Trophoblast cell (in vitro differentiated cells and primary cell): ENCODE results near the gene PRR12.

Experiments
- DNase-seq, 2 donors: peaks; one replicate each; pipeline ENCODE4 v3.0.0-alpha.2; 2016
- H2AFZ ChIP-seq: 2 replicates; pipeline ENCODE4 v1.6.1; 2013; ENCODE audit warnings: low read length, moderate library complexity, mild to moderate bottlenecking; ENCODE audit not compliant: insufficient read depth, poor library complexity
- H2AK5ac ChIP-seq: 2 replicates; pipeline ENCODE4 v1.6.1; 2013; ENCODE audit warnings: mild to moderate bottlenecking, low read length
- H2BK120ac ChIP-seq: 2 replicates; pipeline ENCODE4 v1.6.1; 2013; ENCODE audit warnings: low read length, mild to moderate bottlenecking, moderate library complexity; ENCODE audit not compliant: insufficient read depth, poor library complexity
- H2BK12ac ChIP-seq: 2 replicates; pipeline ENCODE4 v1.6.1; 2013; ENCODE audit warnings: mild to moderate bottlenecking, low read length, moderate library complexity
- H2BK5ac ChIP-seq: 2 replicates; pipeline ENCODE4 v1.6.1; 2013; ENCODE audit warnings: low read length, low read depth, moderate library complexity, mild to moderate bottlenecking; ENCODE audit not compliant: poor library complexity
- H3K14ac ChIP-seq: 2 replicates; pipeline ENCODE4 v1.6.1; 2013; ENCODE audit warnings: mild to moderate bottlenecking, low read length
- H3K18ac ChIP-seq: 2 replicates; pipeline ENCODE4 v1.6.1; 2013; ENCODE audit warnings: mild to moderate bottlenecking, low read length
- H3K23ac ChIP-seq: 2 replicates; pipeline ENCODE4 v1.6.1; 2013; ENCODE audit warnings: low read length
- H3K27ac ChIP-seq: 2 replicates; pipeline ENCODE4 v1.5.1; 2013; ENCODE audit warnings: low read depth, mild to moderate bottlenecking, inconsistent platforms, low read length, moderate library complexity
- H3K27me3 ChIP-seq: 2 replicates; pipeline ENCODE4 v1.6.1; 2013; ENCODE audit warnings: inconsistent platforms, mild to moderate bottlenecking, low read length, moderate library complexity; ENCODE audit not compliant: insufficient read depth
- H3K36me3 ChIP-seq, 2 experiments: 1 replicate in 1 of 2; 2 replicates in 1 of 2; pipeline ENCODE4 v1.6.1; 2013; ENCODE audit warnings: low read length in 2 of 2, mild to moderate bottlenecking in 2 of 2, moderate library complexity in 1 of 2; ENCODE audit not compliant: insufficient read depth in 2 of 2, control insufficient read depth in 1 of 2
- H3K4ac ChIP-seq: 2 replicates; pipeline ENCODE4 v1.6.1; 2013; ENCODE audit warnings: low read depth, mild to moderate bottlenecking, low read length, moderate library complexity
- H3K4me1 ChIP-seq, 2 experiments: 1 replicate in 1 of 2; 2 replicates in 1 of 2; pipeline ENCODE4 v1.6.1; 2013; ENCODE audit warnings: low read length in 2 of 2, mild to moderate bottlenecking in 2 of 2, moderate library complexity in 1 of 2; ENCODE audit not compliant: insufficient read depth in 2 of 2, control insufficient read depth in 1 of 2
- H3K4me2 ChIP-seq: 2 replicates; pipeline ENCODE4 v1.6.1; 2013; ENCODE audit warnings: inconsistent platforms, mild to moderate bottlenecking, low read length, moderate library complexity
- H3K4me3 ChIP-seq: 2 replicates; pipeline ENCODE4 v1.5.1; 2013; ENCODE audit warnings: mild to moderate bottlenecking, low read depth, low read length, inconsistent platforms
- H3K79me1 ChIP-seq: one replicate; pipeline ENCODE4 v1.6.1; 2013; ENCODE audit warnings: low read length
- H3K79me2 ChIP-seq: 2 replicates; pipeline ENCODE4 v1.6.1; 2013; ENCODE audit warnings: low read length, mild to moderate bottlenecking; ENCODE audit not compliant: control insufficient read depth, insufficient read depth, poor library complexity
- H3K9ac ChIP-seq: 2 replicates; pipeline ENCODE4 v1.6.1; 2013; ENCODE audit warnings: mild to moderate bottlenecking, low read length
- H3K9me3 ChIP-seq: 2 replicates; pipeline ENCODE4 v1.6.1; 2013; ENCODE audit warnings: low read depth, mild to moderate bottlenecking, control low read depth, inconsistent platforms, low read length; ENCODE audit not compliant: insufficient read depth
- H4K12ac ChIP-seq: 2 replicates; pipeline ENCODE4 v1.6.1; 2013; ENCODE audit warnings: low read depth, mild to moderate bottlenecking, low read length, moderate library complexity
- H4K8ac ChIP-seq: 2 replicates; pipeline ENCODE4 v1.6.1; 2013; ENCODE audit warnings: low read depth, mild to moderate bottlenecking, low read length, moderate library complexity
- H4K91ac ChIP-seq: one replicate; pipeline ENCODE4 v1.6.1; 2013; ENCODE audit warnings: low read depth, mild to moderate bottlenecking, low read length, moderate library complexity
- WGBS: extraction: QIAGEN DNeasy Blood & Tissue Kit; methylation state at CpG from one replicate; pipeline ENCODE4 v1.1.7; 2013; ENCODE audit warnings: missing lambda C conversion rate; ENCODE audit not compliant: insufficient read length, insufficient coverage; ENCODE audit errors: extremely low coverage; 5-methylcytosine and 5-hydroxymethylcytosine counted together

PRR12 gene

GRCh38 chr19:49601482-49602038 is 10.6 kb downstream of the PRR12 start:
- WGBS: no CpG with 5 or more reads among the region's 38 CpGs
- no peak for DNase-seq
- Histone ChIP-seq H4K12ac (no peak overlapping the region), H3K79me2 (peaks cover 2% of the 10 kb centered on the region), H2AK5ac (no peak overlapping the region), H3K4ac (no peak overlapping the region), H3K23ac (no peak overlapping the region), H3K36me3 (peaks cover 81 to 83% of the 10 kb centered on the region in 2 experiments), H3K14ac (no peak overlapping the region), H2BK120ac (no peak overlapping the region), H4K8ac (no peak overlapping the region), H3K4me1 (no peaks in the 10 kb centered on the region), H2AFZ (no peak overlapping the region), H3K18ac (no peak overlapping the region), H3K9ac (no peak overlapping the region), H3K27ac (no peak overlapping the region), H3K4me2 (no peak overlapping the region), H3K9me3 (no peaks in the 10 kb centered on the region), H2BK12ac (no peak overlapping the region), H2BK5ac (no peak overlapping the region), H3K4me3 (no peak overlapping the region), H3K79me1 (no peaks in the 10 kb centered on the region), H3K27me3 (no peaks in the 10 kb centered on the region), H4K91ac (no peak overlapping the region)

- H4K91ac ChIP-seq: no peak overlapping the region
- no peak overlapping the region for H3K4me2 ChIP-seq
- no peak overlapping the region for H2AK5ac ChIP-seq
- no peak overlapping the region for H3K14ac ChIP-seq
- H3K23ac ChIP-seq: no peak overlapping the region
- H2BK120ac ChIP-seq: no peak overlapping the region
- H4K8ac ChIP-seq: no peak overlapping the region
- H3K9ac ChIP-seq: no peak overlapping the region
- WGBS: no CpG with 5 or more reads among the region's 2 CpGs
- H3K4me3 ChIP-seq: no peak overlapping the region
- no peak for DNase-seq
- no peaks in the 10 kb centered on the region for H3K27me3 ChIP-seq
- H3K27ac ChIP-seq: no peak overlapping the region
- H4K12ac ChIP-seq: no peak overlapping the region
- H2BK5ac ChIP-seq: no peak overlapping the region
- no peaks in the 10 kb centered on the region for H3K9me3 ChIP-seq
- H3K4ac ChIP-seq: no peak overlapping the region
- H3K79me1 ChIP-seq: no peaks in the 10 kb centered on the region
- H3K79me2 ChIP-seq: peaks cover 2% of the 10 kb centered on the region
- H2AFZ ChIP-seq: no peak overlapping the region
- no peaks in the 10 kb centered on the region for H3K4me1 ChIP-seq
- no peak overlapping the region for H2BK12ac ChIP-seq
- H3K18ac ChIP-seq: no peak overlapping the region
- peaks cover 77 to 79% of the 10 kb centered on the region in 2 experiments for H3K36me3 ChIP-seq
These were observed 11.8 kb downstream of the PRR12 start for GRCh38 chr19:49602806-49603205.

GRCh38 chr19:49605605-49606004 is 14.6 kb downstream of the PRR12 start:
- peaks cover 4% of the 10 kb centered on the region for H3K79me2 ChIP-seq
- no peak overlapping the region for H3K18ac ChIP-seq
- H2BK120ac ChIP-seq: no peak overlapping the region
- H4K91ac ChIP-seq: no peak overlapping the region
- H3K4ac ChIP-seq: no peak overlapping the region
- H4K12ac ChIP-seq: no peak overlapping the region
- H3K4me1 ChIP-seq: no peaks in the 10 kb centered on the region
- no CpG with 5 or more reads among the region's 7 CpGs for WGBS
- no peak overlapping the region for H2AFZ ChIP-seq
- H3K79me1 ChIP-seq: no peaks in the 10 kb centered on the region
- H3K23ac ChIP-seq: no peak overlapping the region
- H3K4me3 ChIP-seq: no peak overlapping the region
- no peak overlapping the region for H3K9ac ChIP-seq
- H4K8ac ChIP-seq: no peak overlapping the region
- H3K14ac ChIP-seq: no peak overlapping the region
- H2BK12ac ChIP-seq: no peak overlapping the region
- no peak for DNase-seq
- no peak overlapping the region for H2BK5ac ChIP-seq
- no peak overlapping the region for H3K27ac ChIP-seq
- no peaks in the 10 kb centered on the region for H3K9me3 ChIP-seq
- H3K36me3 ChIP-seq: peaks cover 72 to 79% of the 10 kb centered on the region in 2 experiments
- H2AK5ac ChIP-seq: no peak overlapping the region
- no peaks in the 10 kb centered on the region for H3K27me3 ChIP-seq
- H3K4me2 ChIP-seq: no peak overlapping the region

- H2AFZ ChIP-seq: no peak overlapping the region
- peaks cover 2% of the 10 kb centered on the region for H3K9me3 ChIP-seq
- WGBS: no CpG with 5 or more reads among the region's 12 CpGs
- H3K18ac ChIP-seq: peak overlapping the region; percentile 38
- no peak overlapping the region for H2BK5ac ChIP-seq
- no peak overlapping the region for H4K91ac ChIP-seq
- no peak overlapping the region for H4K8ac ChIP-seq
- H3K79me2 ChIP-seq: peaks cover 4% of the 10 kb centered on the region
- no peaks in the 10 kb centered on the region for H3K27me3 ChIP-seq
- no peaks in the 10 kb centered on the region for H3K79me1 ChIP-seq
- H3K27ac ChIP-seq: no peak overlapping the region
- no peak overlapping the region for H3K14ac ChIP-seq
- no peak overlapping the region for H3K23ac ChIP-seq
- no peak overlapping the region for H3K4me3 ChIP-seq
- no peak overlapping the region for H3K4me2 ChIP-seq
- peak overlapping the region; percentile 27 for H3K4ac ChIP-seq
- H3K4me1 ChIP-seq: peaks cover 2 to 3% of the 10 kb centered on the region in 2 experiments
- no peak overlapping the region for H2BK120ac ChIP-seq
- no peak overlapping the region for H3K9ac ChIP-seq
- DNase-seq: no peak
- no peak overlapping the region for H4K12ac ChIP-seq
- no peak overlapping the region for H2BK12ac ChIP-seq
- no peak overlapping the region for H2AK5ac ChIP-seq
- peaks cover 51 to 60% of the 10 kb centered on the region in 2 experiments for H3K36me3 ChIP-seq
These were observed 18.6 kb downstream of the PRR12 start for GRCh38 chr19:49609499-49610092.
